Gastrocnemius medialis (tissue), 4 donors: ENCODE data around the gene ROCK1.

Experiments used
- POLR2A ChIP-seq, 2 donors: fragments of 450-650 bp; IDR thresholded peaks; one replicate each; pipeline ENCODE4 v1.6.1; 2017; ENCODE audit warnings: antibody characterized with exemption in 2 of 2, mild to moderate bottlenecking in 2 of 2, moderate library complexity in 2 of 2
- TF ChIP-seq, protein P1 (sequence below), 5 experiments: fragments of 450-650 bp in 3 of 5; fragments of 200-600 bp in 2 of 5; sonication (generic) in 2 of 5; IDR thresholded peaks in 4 of 5; conservative IDR thresholded peaks in 1 of 5; 1 replicate in 4 of 5; 2 replicates in 1 of 5; pipeline ENCODE4 v1.5.1; 2016 to 2019; ENCODE audit warnings: antibody characterized with exemption in 5 of 5, mild to moderate bottlenecking in 3 of 5, moderate library complexity in 3 of 5

DNA sequence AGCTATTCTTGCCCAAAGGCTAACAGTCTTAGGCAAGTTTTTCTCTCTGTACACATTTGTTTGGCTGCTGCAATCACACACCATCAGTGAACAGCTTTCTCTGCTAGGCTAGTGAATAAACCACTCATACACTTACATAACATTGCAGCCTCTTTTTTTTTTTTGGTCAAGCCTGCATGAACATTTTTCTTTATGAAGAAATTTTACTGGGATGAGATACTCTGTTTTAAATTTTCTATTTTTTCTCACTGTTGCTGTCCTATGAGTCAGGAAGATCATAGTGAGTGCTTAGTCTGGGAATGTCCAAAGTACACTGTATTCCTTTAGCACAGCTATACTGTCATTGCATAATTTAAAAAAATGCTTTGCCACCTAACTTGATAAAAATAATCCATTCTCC is 58.5 kb downstream of the ROCK1 start:
- TF ChIP-seq, protein P1, sequence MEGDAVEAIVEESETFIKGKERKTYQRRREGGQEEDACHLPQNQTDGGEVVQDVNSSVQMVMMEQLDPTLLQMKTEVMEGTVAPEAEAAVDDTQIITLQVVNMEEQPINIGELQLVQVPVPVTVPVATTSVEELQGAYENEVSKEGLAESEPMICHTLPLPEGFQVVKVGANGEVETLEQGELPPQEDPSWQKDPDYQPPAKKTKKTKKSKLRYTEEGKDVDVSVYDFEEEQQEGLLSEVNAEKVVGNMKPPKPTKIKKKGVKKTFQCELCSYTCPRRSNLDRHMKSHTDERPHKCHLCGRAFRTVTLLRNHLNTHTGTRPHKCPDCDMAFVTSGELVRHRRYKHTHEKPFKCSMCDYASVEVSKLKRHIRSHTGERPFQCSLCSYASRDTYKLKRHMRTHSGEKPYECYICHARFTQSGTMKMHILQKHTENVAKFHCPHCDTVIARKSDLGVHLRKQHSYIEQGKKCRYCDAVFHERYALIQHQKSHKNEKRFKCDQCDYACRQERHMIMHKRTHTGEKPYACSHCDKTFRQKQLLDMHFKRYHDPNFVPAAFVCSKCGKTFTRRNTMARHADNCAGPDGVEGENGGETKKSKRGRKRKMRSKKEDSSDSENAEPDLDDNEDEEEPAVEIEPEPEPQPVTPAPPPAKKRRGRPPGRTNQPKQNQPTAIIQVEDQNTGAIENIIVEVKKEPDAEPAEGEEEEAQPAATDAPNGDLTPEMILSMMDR (IDR thresholded peaks at IDR 0.05 in 4 of 5, conservative IDR thresholded peaks at IDR 0.05 in 1 of 5) = no peak
- no peak for TF ChIP-seq POLR2A (IDR thresholded peaks at IDR 0.05)
